Sigmoid colon (tissue), 7 donors: ENCODE data around the gene AMBRA1. TPM values are rescaled to one million over a fixed set of nuclear protein-coding genes. Genes with fewer than 3 reads are reported as not detected.

Source experiments
- DNase-seq: peaks from one replicate; pipeline ENCODE4 v3.0.0-alpha.2; 2019
- H3K27ac ChIP-seq, 4 donors: fragments of 200-600 bp; sonication (generic); one replicate each; pipeline ENCODE4 v1.5.1; 2016 to 2019; ENCODE audit warnings: mild to moderate bottlenecking in 1 of 4
- H3K27me3 ChIP-seq, 3 donors: fragments of 200-600 bp; sonication (generic); one replicate each; pipeline ENCODE4 v1.5.1; 2019; ENCODE audit warnings: mild to moderate bottlenecking in 1 of 3
- H3K36me3 ChIP-seq, 4 donors: fragments of 200-600 bp; sonication (generic); one replicate each; pipeline ENCODE4 v1.5.1; 2016 to 2019
- H3K4me1 ChIP-seq, 4 donors: fragments of 200-600 bp; sonication (generic); one replicate each; pipeline ENCODE4 v1.5.1; 2017 to 2019
- H3K4me3 ChIP-seq, 4 donors: fragments of 200-600 bp; sonication (generic); one replicate each; pipeline ENCODE4 v1.5.1; 2017 to 2019; ENCODE audit warnings: mild to moderate bottlenecking in 2 of 4, moderate library complexity in 1 of 4
- H3K9me3 ChIP-seq, 4 donors: fragments of 200-600 bp in 3 of 4; sonication (generic) in 3 of 4; one replicate each; pipeline versions ENCODE4 v1.5.1 to v1.6.1; 2013 to 2019
- EP300 ChIP-seq, 4 donors: sonication (generic); formaldehyde crosslinking; IDR thresholded peaks; one replicate each; pipeline ENCODE4 v1.6.1; 2017; ENCODE audit warnings: antibody characterized with exemption in 4 of 4
- POLR2A ChIP-seq, 2 donors: fragments of 450-650 bp; IDR thresholded peaks; one replicate each; pipeline ENCODE4 v1.6.1; 2016; ENCODE audit warnings: antibody characterized with exemption in 2 of 2, mild to moderate bottlenecking in 2 of 2, moderate library complexity in 2 of 2
- POLR2AphosphoS5 ChIP-seq, 4 donors: sonication (generic); formaldehyde crosslinking; IDR thresholded peaks; one replicate each; pipeline ENCODE4 v1.6.1; 2017; ENCODE audit warnings: antibody characterized with exemption in 4 of 4
- WGBS, 2 donors: extraction: QIAGEN DNeasy Blood & Tissue Kit; methylation state at CpG; one replicate each; pipeline ENCODE4 v1.1.7; 2013; 5-methylcytosine and 5-hydroxymethylcytosine counted together
- intact Hi-C: fragments of 100-400 bp; cut with DNase I; formaldehyde crosslinking; loops from one replicate; pipeline ENCODE4 v1.15.1; 2023
- polyA plus RNA-seq, 3 donors: library from polyadenylated mRNA; stranded (reverse); fragments of 200-250 nt; gene quantifications; one replicate each; pipeline ENCODE4 v1.2.3, GENCODE V29; 2013
- total RNA-seq, 4 donors: library from RNA; depleted of rRNA; stranded (reverse); fragments of >200 nt; gene quantifications; one replicate each; pipeline ENCODE4 v1.1.0, GENCODE V29; 2016
- TF ChIP-seq, protein P1 (sequence below), 4 experiments: fragments of 450-650 bp in 3 of 4; fragments of 200-600 bp in 1 of 4; IDR thresholded peaks; one replicate each; pipeline ENCODE4 v1.5.1; 2016 to 2019; ENCODE audit warnings: antibody characterized with exemption in 4 of 4, mild to moderate bottlenecking in 3 of 4, moderate library complexity in 2 of 4
- donor health status: healthy with polysubstance abuse.
- donor health status: Bipolar disorder and iron deficiency.
- donor health status: healthy.

The AMBRA1 gene
- total and polyA plus RNA-seq, 7 donors: 8.4 to 33.0 (median 23.9) TPM

DNA sequence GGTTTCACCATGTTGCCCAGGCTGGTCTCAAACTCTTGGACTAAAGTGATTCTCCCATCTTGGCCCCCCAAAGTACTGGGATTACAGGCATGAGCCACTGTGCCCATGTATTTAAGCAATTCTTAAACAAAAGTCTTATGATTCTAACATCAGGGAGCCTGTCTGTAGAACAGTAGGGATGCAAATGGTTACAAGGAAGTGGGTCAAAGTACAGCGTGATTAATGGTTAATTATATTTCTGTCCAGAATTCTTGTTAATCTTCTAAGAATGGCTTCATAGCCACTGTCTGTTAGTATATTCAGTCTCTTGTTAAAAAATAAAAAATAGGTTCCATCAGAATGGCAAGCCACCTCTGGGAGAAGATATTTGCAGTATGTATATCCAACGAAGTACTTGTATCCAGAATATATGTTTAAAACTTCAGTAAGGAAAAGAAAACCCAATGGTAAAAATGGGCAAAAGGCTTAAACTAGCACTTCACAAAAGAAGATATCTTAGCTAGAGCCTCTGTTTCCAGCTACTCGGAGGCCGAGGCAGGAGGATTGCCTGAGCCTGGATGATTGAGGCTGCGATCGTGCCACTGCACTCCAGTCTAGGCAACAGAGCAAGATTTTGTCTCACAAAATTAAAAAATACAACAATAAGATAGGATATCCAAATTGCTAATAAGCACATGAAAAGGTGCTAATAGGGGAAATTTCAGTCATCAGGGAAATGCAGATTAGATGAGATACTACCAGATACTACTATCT is 46.4 kb upstream of the AMBRA1 start:
- no peaks in the 10 kb centered on the region for H3K9me3 ChIP-seq
- intact Hi-C loops: no loop called here
- TF ChIP-seq POLR2A (IDR thresholded peaks at IDR 0.05) (no peak), EP300 (IDR thresholded peaks at IDR 0.05) (no peak), POLR2AphosphoS5 (IDR thresholded peaks at IDR 0.05) (no peak)
- TF ChIP-seq, protein P1, sequence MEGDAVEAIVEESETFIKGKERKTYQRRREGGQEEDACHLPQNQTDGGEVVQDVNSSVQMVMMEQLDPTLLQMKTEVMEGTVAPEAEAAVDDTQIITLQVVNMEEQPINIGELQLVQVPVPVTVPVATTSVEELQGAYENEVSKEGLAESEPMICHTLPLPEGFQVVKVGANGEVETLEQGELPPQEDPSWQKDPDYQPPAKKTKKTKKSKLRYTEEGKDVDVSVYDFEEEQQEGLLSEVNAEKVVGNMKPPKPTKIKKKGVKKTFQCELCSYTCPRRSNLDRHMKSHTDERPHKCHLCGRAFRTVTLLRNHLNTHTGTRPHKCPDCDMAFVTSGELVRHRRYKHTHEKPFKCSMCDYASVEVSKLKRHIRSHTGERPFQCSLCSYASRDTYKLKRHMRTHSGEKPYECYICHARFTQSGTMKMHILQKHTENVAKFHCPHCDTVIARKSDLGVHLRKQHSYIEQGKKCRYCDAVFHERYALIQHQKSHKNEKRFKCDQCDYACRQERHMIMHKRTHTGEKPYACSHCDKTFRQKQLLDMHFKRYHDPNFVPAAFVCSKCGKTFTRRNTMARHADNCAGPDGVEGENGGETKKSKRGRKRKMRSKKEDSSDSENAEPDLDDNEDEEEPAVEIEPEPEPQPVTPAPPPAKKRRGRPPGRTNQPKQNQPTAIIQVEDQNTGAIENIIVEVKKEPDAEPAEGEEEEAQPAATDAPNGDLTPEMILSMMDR (IDR thresholded peaks at IDR 0.05): no peak
- peaks cover 0 to 19% (median 0%) of the 10 kb centered on the region in 4 donors for H3K36me3 ChIP-seq
- no peaks in the 10 kb centered on the region for H3K4me1 ChIP-seq
- whole genome bisulfite sequencing, 2 donors: 87 to 93% methylated on average over 6 of the region's 6 CpGs
- no peak overlapping the region for H3K27ac ChIP-seq
- no peaks in the 10 kb centered on the region for H3K27me3 ChIP-seq
- H3K4me3 ChIP-seq: no peak overlapping the region
- no peak for DNase-seq

DNA sequence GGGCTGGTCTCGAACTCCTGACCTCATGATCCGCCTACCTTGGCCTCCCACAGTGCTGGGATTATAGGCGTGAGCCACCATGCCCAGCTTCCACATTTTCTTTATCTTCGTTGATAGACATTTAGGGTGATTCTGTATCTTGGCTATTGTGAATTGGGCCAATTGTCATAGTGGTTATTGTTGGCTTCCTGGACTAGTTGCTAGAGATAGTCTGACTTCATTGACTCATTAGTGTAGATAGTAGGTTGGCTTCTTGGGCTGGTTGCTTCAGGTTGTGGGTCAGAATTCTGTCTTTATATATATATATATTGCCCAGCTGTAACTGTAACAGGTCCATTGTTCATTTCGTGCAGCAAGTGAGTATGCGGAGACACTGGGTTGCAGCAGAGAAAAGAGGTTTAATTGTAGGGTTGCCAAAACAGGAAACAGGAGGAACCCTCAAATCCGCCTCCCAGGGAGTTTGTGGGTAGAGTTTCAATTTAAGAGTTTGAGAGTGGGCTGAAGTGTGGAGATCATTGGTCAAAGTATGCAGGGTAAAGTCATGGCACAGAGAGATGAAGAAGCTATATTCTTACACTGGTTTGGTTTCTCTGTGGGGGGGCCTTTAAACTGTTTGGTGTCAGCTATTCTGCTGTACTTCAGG is 45.5 kb upstream of the AMBRA1 start:
- TF ChIP-seq POLR2AphosphoS5 (IDR thresholded peaks at IDR 0.05): no peak
- TF ChIP-seq, protein P1 (IDR thresholded peaks at IDR 0.05): no peak
- no peak for TF ChIP-seq EP300 (IDR thresholded peaks at IDR 0.05)
- TF ChIP-seq POLR2A (IDR thresholded peaks at IDR 0.05): no peak
- peaks cover 0 to 10% (median 0%) of the 10 kb centered on the region in 4 donors for H3K36me3 ChIP-seq
- WGBS, 2 donors: 95 to 96% methylated on average over 7 of the region's 7 CpGs
- H3K4me1 ChIP-seq: no peaks in the 10 kb centered on the region
- H3K4me3 ChIP-seq: no peak overlapping the region
- no peaks in the 10 kb centered on the region for H3K27me3 ChIP-seq
- H3K9me3 ChIP-seq: no peaks in the 10 kb centered on the region
- no peak overlapping the region for H3K27ac ChIP-seq
- DNase-seq: no peak
- intact Hi-C loops: no loop called here

GRCh38 chr11:46637546-46637945 is 43.7 kb upstream of the AMBRA1 start:
- intact Hi-C loops: no loop called here
- H3K4me1 ChIP-seq: no peaks in the 10 kb centered on the region
- H3K36me3 ChIP-seq: peaks cover 0 to 7% (median 0%) of the 10 kb centered on the region in 4 donors

GRCh38 chr11:46635557-46636139 is 41.8 kb upstream of the AMBRA1 start:
- 81 to 96% methylated on average over 5 of the region's 5 CpGs for WGBS, 2 donors
- H3K36me3 ChIP-seq: peaks cover 0 to 25% (median 0%) of the 10 kb centered on the region in 4 donors

More at GRCh38 chr11:46637546-46637945, 43.7 kb upstream of the AMBRA1 start:
- Histone ChIP-seq H3K9me3 (no peaks in the 10 kb centered on the region), H3K27me3 (no peaks in the 10 kb centered on the region), H3K4me3 (no peak overlapping the region), H3K27ac (no peak overlapping the region)
- TF ChIP-seq, protein P1 (IDR thresholded peaks at IDR 0.05): no peak
- no peak for TF ChIP-seq POLR2A (IDR thresholded peaks at IDR 0.05)
- TF ChIP-seq POLR2AphosphoS5 (IDR thresholded peaks at IDR 0.05): no peak
- TF ChIP-seq EP300 (IDR thresholded peaks at IDR 0.05): no peak
- WGBS, 2 donors: 96 to 98% methylated on average over 5 of the region's 5 CpGs
- DNase-seq: no peak

More at GRCh38 chr11:46635557-46636139, 41.8 kb upstream of the AMBRA1 start:
- no peaks in the 10 kb centered on the region for H3K4me1 ChIP-seq
- H3K27me3 ChIP-seq: no peaks in the 10 kb centered on the region
- H3K27ac ChIP-seq: no peak overlapping the region
- no peak overlapping the region for H3K4me3 ChIP-seq
- intact Hi-C loops: no loop called here
- DNase-seq: no peak
- no peaks in the 10 kb centered on the region for H3K9me3 ChIP-seq
- TF ChIP-seq, protein P1 (IDR thresholded peaks at IDR 0.05): no peak
